Chondrocyte (in vitro differentiated cells): ENCODE measurements around the gene SGPP1. TPM values are rescaled to one million over a fixed set of nuclear protein-coding genes. Genes with fewer than 3 reads are reported as not detected.
A peak's percentile ranks its signal among the peaks of the same experiment; 100 is the strongest.

Experiments used
- DNase-seq: peaks from one replicate; pipeline ENCODE4 v3.0.0; 2021; ENCODE audit warnings: mixed read lengths, low spot score
- H3K27ac Mint-ChIP-seq: one replicate; pipeline ENCODE4 v1.8.0; 2021; ENCODE audit warnings: mild to moderate bottlenecking, moderate library complexity, mixed read lengths; ENCODE audit not compliant: unreplicated experiment
- H3K27me3 Mint-ChIP-seq: 2 replicates; pipeline ENCODE4 v1.8.0; 2021; ENCODE audit warnings: low read depth, mixed read lengths
- H3K36me3 Mint-ChIP-seq: 2 replicates; pipeline ENCODE4 v1.8.0; 2021; ENCODE audit warnings: low read depth, mixed read lengths
- H3K4me1 Mint-ChIP-seq: 2 replicates; pipeline ENCODE4 v1.8.0; 2021; ENCODE audit warnings: low read depth, mild to moderate bottlenecking, mixed read lengths
- H3K4me3 Mint-ChIP-seq: one replicate; pipeline ENCODE4 v1.8.0; 2021; ENCODE audit warnings: mild to moderate bottlenecking, moderate library complexity, mixed read lengths; ENCODE audit not compliant: unreplicated experiment
- H3K9me3 Mint-ChIP-seq: 2 replicates; pipeline ENCODE4 v1.8.0; 2021; ENCODE audit warnings: low read depth, mixed read lengths
- CTCF ChIP-seq: fragments of 200-600 bp; sonication (generic); IDR thresholded peaks from 2 replicates; pipeline ENCODE4 v1.5.0; 2021; ENCODE audit warnings: antibody characterized with exemption, mild to moderate bottlenecking, moderate library complexity
- total RNA-seq: library from RNA; stranded (reverse); gene quantifications from 3 replicates; pipeline ENCODE4 v1.2.1, GENCODE V29; 2021

SGPP1 gene
- total RNA-seq, 1 donor from 2014 or later, result 23.3 TPM

- DNase-seq, result no peak
- no peak for TF ChIP-seq CTCF
- H3K27ac Mint-ChIP-seq, result peak overlapping the region; percentile 99
Observed at GRCh38 chr14:63726499-63726898, 1.4 kb downstream of the SGPP1 start.

GRCh38 chr14:63725786-63726460 is 1.9 kb downstream of the SGPP1 start:
- no peak for TF ChIP-seq CTCF
- Mint-ChIP-seq H3K4me1 (peaks cover 27% of the 10 kb centered on the region), H3K27ac (peak overlapping the region; percentile 99), H3K4me3 (peak overlapping the region; percentile 99), H3K9me3 (no peaks in the 10 kb centered on the region), H3K36me3 (no peaks in the 10 kb centered on the region), H3K27me3 (peaks cover 2% of the 10 kb centered on the region)
- no peak for DNase-seq

More at GRCh38 chr14:63726499-63726898, 1.4 kb downstream of the SGPP1 start:
- Mint-ChIP-seq H3K4me3 (peak overlapping the region; percentile 99), H3K4me1 (peaks cover 27% of the 10 kb centered on the region), H3K36me3 (no peaks in the 10 kb centered on the region), H3K27me3 (peaks cover 2% of the 10 kb centered on the region), H3K9me3 (no peaks in the 10 kb centered on the region)

GRCh38 chr14:63717702-63718101 is 10.2 kb downstream of the SGPP1 start:
- peaks cover 6% of the 10 kb centered on the region for H3K4me1 Mint-ChIP-seq
- no peak overlapping the region for H3K4me3 Mint-ChIP-seq
- DNase-seq, result no peak
- H3K27me3 Mint-ChIP-seq, result no peaks in the 10 kb centered on the region
- peaks cover 19% of the 10 kb centered on the region for H3K36me3 Mint-ChIP-seq
- H3K9me3 Mint-ChIP-seq, result peaks cover 11% of the 10 kb centered on the region
- TF ChIP-seq CTCF, result no peak
- H3K27ac Mint-ChIP-seq, result no peak overlapping the region

- no peak overlapping the region for H3K27ac Mint-ChIP-seq
- H3K4me3 Mint-ChIP-seq, result no peak overlapping the region
- peaks cover 13% of the 10 kb centered on the region for H3K4me1 Mint-ChIP-seq
Observed at GRCh38 chr14:63715360-63715759, 12.5 kb downstream of the SGPP1 start.

GRCh38 chr14:63713764-63714163 is 14.1 kb downstream of the SGPP1 start:
- DNase-seq, result no peak
- TF ChIP-seq CTCF, result no peak
- Mint-ChIP-seq H3K27me3 (no peaks in the 10 kb centered on the region), H3K4me1 (peaks cover 26% of the 10 kb centered on the region), H3K36me3 (peaks cover 19% of the 10 kb centered on the region), H3K4me3 (no peak overlapping the region), H3K9me3 (peaks cover 11% of the 10 kb centered on the region), H3K27ac (no peak overlapping the region)

More at GRCh38 chr14:63715360-63715759, 12.5 kb downstream of the SGPP1 start:
- H3K27me3 Mint-ChIP-seq, result no peaks in the 10 kb centered on the region
- DNase-seq, result no peak
- TF ChIP-seq CTCF, result no peak
- peaks cover 11% of the 10 kb centered on the region for H3K9me3 Mint-ChIP-seq
- H3K36me3 Mint-ChIP-seq, result peaks cover 21% of the 10 kb centered on the region
